WTC11 (cell line): ENCODE results near the gene TNFAIP8L1. TPM values are rescaled to one million over a fixed set of nuclear protein-coding genes. Genes with fewer than 3 reads are reported as not detected.

Source experiments
- ATAC-seq: fragments of 200-7000 bp; cut with Tn5 transposase; 2 replicates; pipeline ENCODE4 v1.10.0; 2021; ENCODE audit warnings: mild to moderate bottlenecking, moderate library complexity
- CTCF ChIA-PET: fragments of 300-600 bp; sonication (Branson Sonifier 250); formaldehyde crosslinking; loops from one replicate; lab custom pipeline; 2021; ENCODE audit warnings: antibody characterized with exemption; lab: Charles Lee
- POLR2A ChIA-PET: fragments of 350-600 bp; sonication (Branson Sonifier 250); formaldehyde crosslinking; loops from one replicate; lab custom pipeline; 2021; ENCODE audit warnings: antibody characterized with exemption; lab: Charles Lee
- DNase-seq: peaks from one replicate; pipeline ENCODE4 v3.0.0; 2021; ENCODE audit warnings: low spot score
- H3K27ac Mint-ChIP-seq: 2 replicates; pipeline ENCODE4 v1.8.0; 2021; ENCODE audit warnings: mixed read lengths
- H3K27me3 Mint-ChIP-seq: 2 replicates; pipeline ENCODE4 v1.8.0; 2021; ENCODE audit warnings: low read depth, mild to moderate bottlenecking, moderate library complexity, mixed read lengths
- H3K36me3 Mint-ChIP-seq: 2 replicates; pipeline ENCODE4 v1.8.0; 2021; ENCODE audit warnings: mixed read lengths
- H3K4me1 Mint-ChIP-seq: 2 replicates; pipeline ENCODE4 v1.8.0; 2022; ENCODE audit warnings: mixed read lengths
- H3K4me3 Mint-ChIP-seq: 2 replicates; pipeline ENCODE4 v1.8.0; 2021; ENCODE audit warnings: mild to moderate bottlenecking, moderate library complexity, mixed read lengths
- H3K9me3 Mint-ChIP-seq: 2 replicates; pipeline ENCODE4 v1.8.0; 2021; ENCODE audit warnings: mixed read lengths
- ATF1 ChIP-seq: sonication (generic); formaldehyde crosslinking; IDR thresholded peaks from 2 replicates; pipeline ENCODE4 v1.8.1; 2023; ENCODE audit warnings: mild to moderate bottlenecking, moderate library complexity, missing genetic modification reagents
- ESRRA ChIP-seq: sonication (generic); formaldehyde crosslinking; IDR thresholded peaks from 2 replicates; pipeline ENCODE4 v1.8.1; 2022; ENCODE audit warnings: mild to moderate bottlenecking, missing genetic modification reagents, borderline replicate concordance
- GRHL2 ChIP-seq: fragments of 250-450 bp; sonication (Bioruptor Pico); IDR thresholded peaks from 2 replicates; pipeline ENCODE4 v1.8.0; 2022; ENCODE audit warnings: mild to moderate bottlenecking, moderate library complexity; ENCODE audit not compliant: insufficient replicate concordance, severe bottlenecking
- HMGA2 ChIP-seq: fragments of 250-450 bp; sonication (Bioruptor Pico); IDR thresholded peaks from 2 replicates; pipeline ENCODE4 v1.4.0; 2021; ENCODE audit warnings: mild to moderate bottlenecking, moderate library complexity
- JUN ChIP-seq: sonication (generic); formaldehyde crosslinking; IDR thresholded peaks from 2 replicates; pipeline ENCODE4 v1.8.0; 2023; ENCODE audit warnings: mild to moderate bottlenecking, missing genetic modification reagents
- KAT7 ChIP-seq: sonication (generic); formaldehyde crosslinking; IDR thresholded peaks from 2 replicates; pipeline ENCODE4 v1.8.1; 2023; ENCODE audit warnings: missing genetic modification reagents, mild to moderate bottlenecking, borderline replicate concordance
- MXD4 ChIP-seq: fragments of 250-450 bp; sonication (Bioruptor Pico); IDR thresholded peaks from 2 replicates; pipeline ENCODE4 v1.8.0; 2021; ENCODE audit warnings: mild to moderate bottlenecking, moderate library complexity, borderline replicate concordance
- NFATC4 ChIP-seq: fragments of 250-450 bp; sonication (Bioruptor Pico); IDR thresholded peaks from 2 replicates; pipeline ENCODE4 v1.9.0; 2021; ENCODE audit warnings: mild to moderate bottlenecking
- NFYB ChIP-seq: sonication (generic); formaldehyde crosslinking; conservative IDR thresholded peaks from 2 replicates; pipeline ENCODE4 v1.8.0; 2022; ENCODE audit warnings: low read depth, missing genetic modification reagents
- NR1H2 ChIP-seq: sonication (generic); formaldehyde crosslinking; IDR thresholded peaks from 2 replicates; pipeline ENCODE4 v1.9.0; 2021; ENCODE audit warnings: mild to moderate bottlenecking, moderate library complexity, missing genetic modification reagents
- SOX15 ChIP-seq: fragments of 250-450 bp; sonication (Bioruptor Pico); IDR thresholded peaks from 2 replicates; pipeline ENCODE4 v1.9.0; 2021; ENCODE audit warnings: mild to moderate bottlenecking
- SP1 ChIP-seq: sonication (generic); formaldehyde crosslinking; conservative IDR thresholded peaks from 2 replicates; pipeline ENCODE4 v1.8.1; 2022; ENCODE audit warnings: missing genetic modification reagents
- TCF7 ChIP-seq: sonication (generic); formaldehyde crosslinking; IDR thresholded peaks from 2 replicates; pipeline ENCODE4 v1.8.0; 2022; ENCODE audit warnings: mild to moderate bottlenecking, low read depth, missing genetic modification reagents, moderate library complexity
- TEAD1 ChIP-seq: sonication (generic); formaldehyde crosslinking; IDR thresholded peaks from 2 replicates; pipeline ENCODE4 v1.8.0; 2022; ENCODE audit warnings: mild to moderate bottlenecking, missing genetic modification reagents
- TEAD4 ChIP-seq: sonication (generic); formaldehyde crosslinking; IDR thresholded peaks from 2 replicates; pipeline ENCODE4 v1.8.0; 2022; ENCODE audit warnings: mild to moderate bottlenecking, missing genetic modification reagents
- ZBTB21 ChIP-seq: sonication (generic); formaldehyde crosslinking; IDR thresholded peaks from 2 replicates; pipeline ENCODE4 v1.8.1; 2023; ENCODE audit warnings: mild to moderate bottlenecking, missing genetic modification reagents, borderline replicate concordance
- ZNF121 ChIP-seq: sonication (generic); formaldehyde crosslinking; IDR thresholded peaks from 2 replicates; pipeline ENCODE4 v1.8.0; 2023; ENCODE audit warnings: missing genetic modification reagents
- total RNA-seq: library from RNA; stranded (reverse); gene quantifications from 3 replicates; pipeline ENCODE4 v1.2.3, GENCODE V29; 2021
- TF ChIP-seq, protein P1 (sequence below): sonication (generic); formaldehyde crosslinking; IDR thresholded peaks from 2 replicates; pipeline ENCODE4 v1.8.1; 2023; ENCODE audit warnings: mild to moderate bottlenecking, missing genetic modification reagents, moderate library complexity
- TF ChIP-seq, protein P2 (sequence below): sonication (generic); formaldehyde crosslinking; IDR thresholded peaks from 2 replicates; pipeline ENCODE4 v1.8.1; 2023; ENCODE audit warnings: mild to moderate bottlenecking, missing genetic modification reagents
- TF ChIP-seq, protein P3 (sequence below): sonication (generic); formaldehyde crosslinking; IDR thresholded peaks from 2 replicates; pipeline ENCODE4 v1.8.1; 2023; ENCODE audit warnings: mild to moderate bottlenecking, moderate library complexity, missing genetic modification reagents
- TF ChIP-seq, protein P4 (sequence below): sonication (generic); formaldehyde crosslinking; IDR thresholded peaks from 2 replicates; pipeline ENCODE4 v1.8.0; 2022; ENCODE audit warnings: missing genetic modification reagents
- TF ChIP-seq, protein P5 (sequence below): sonication (generic); formaldehyde crosslinking; IDR thresholded peaks from 2 replicates; pipeline ENCODE4 v1.8.1; 2022; ENCODE audit warnings: missing genetic modification reagents, borderline replicate concordance
- TF ChIP-seq, protein P6 (sequence below): sonication (generic); formaldehyde crosslinking; IDR thresholded peaks from 2 replicates; pipeline ENCODE4 v1.8.1; 2023; ENCODE audit warnings: mild to moderate bottlenecking, missing genetic modification reagents, moderate library complexity
- TF ChIP-seq, protein P7 (sequence below): sonication (generic); formaldehyde crosslinking; IDR thresholded peaks from 2 replicates; pipeline ENCODE4 v1.8.0; 2022; ENCODE audit warnings: mild to moderate bottlenecking, missing genetic modification reagents

TNFAIP8L1 gene
- total RNA-seq, 1 experiment from 2014 or later: 8.7 TPM

DNA sequence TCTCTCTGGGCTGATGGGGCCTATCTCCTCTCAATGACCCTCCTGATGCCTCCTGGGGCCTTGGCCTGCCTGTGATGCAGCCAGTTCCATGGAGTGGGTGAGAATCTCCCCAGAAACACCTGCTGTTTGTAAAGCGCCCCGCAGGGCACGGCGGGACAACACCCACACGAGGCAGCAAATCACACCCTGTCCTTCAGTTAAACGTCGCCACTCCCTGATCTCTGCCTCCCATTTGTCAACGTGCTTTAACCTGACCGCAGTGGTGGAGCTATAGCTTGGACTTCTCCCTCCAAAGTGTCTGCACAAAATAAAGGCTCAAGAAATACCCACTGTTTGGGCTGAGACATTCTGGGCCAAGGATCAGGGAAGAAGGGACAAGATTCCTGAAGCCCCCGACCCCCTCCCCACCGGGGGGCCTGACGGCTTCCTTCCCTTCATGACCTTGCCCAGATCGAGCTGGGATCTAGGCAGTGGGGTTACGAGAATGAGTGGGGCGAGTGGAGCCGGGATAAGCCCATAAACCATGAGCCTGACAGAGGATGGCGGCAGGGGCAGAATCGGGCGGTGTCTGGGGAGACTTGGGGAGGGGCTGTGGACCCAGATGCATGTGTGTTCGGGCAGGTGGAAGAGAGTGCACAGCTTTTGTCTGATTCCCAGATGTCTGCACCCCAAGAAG is 22.8 kb downstream of the TNFAIP8L1 start (continued):
- TF ChIP-seq, protein P1, sequence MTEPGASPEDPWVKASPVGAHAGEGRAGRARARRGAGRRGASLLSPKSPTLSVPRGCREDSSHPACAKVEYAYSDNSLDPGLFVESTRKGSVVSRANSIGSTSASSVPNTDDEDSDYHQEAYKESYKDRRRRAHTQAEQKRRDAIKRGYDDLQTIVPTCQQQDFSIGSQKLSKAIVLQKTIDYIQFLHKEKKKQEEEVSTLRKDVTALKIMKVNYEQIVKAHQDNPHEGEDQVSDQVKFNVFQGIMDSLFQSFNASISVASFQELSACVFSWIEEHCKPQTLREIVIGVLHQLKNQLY (CRISPR knock-in tag): no peak
- TF ChIP-seq TCF7 (no peak), GRHL2 (CRISPR knock-in tag) (no peak), NR1H2 (CRISPR knock-in tag) (no peak), ATF1 (CRISPR knock-in tag) (no peak), HMGA2 (CRISPR knock-in tag) (no peak), JUN (CRISPR knock-in tag) (no peak), SOX15 (CRISPR knock-in tag) (no peak)
- TF ChIP-seq, protein P2, sequence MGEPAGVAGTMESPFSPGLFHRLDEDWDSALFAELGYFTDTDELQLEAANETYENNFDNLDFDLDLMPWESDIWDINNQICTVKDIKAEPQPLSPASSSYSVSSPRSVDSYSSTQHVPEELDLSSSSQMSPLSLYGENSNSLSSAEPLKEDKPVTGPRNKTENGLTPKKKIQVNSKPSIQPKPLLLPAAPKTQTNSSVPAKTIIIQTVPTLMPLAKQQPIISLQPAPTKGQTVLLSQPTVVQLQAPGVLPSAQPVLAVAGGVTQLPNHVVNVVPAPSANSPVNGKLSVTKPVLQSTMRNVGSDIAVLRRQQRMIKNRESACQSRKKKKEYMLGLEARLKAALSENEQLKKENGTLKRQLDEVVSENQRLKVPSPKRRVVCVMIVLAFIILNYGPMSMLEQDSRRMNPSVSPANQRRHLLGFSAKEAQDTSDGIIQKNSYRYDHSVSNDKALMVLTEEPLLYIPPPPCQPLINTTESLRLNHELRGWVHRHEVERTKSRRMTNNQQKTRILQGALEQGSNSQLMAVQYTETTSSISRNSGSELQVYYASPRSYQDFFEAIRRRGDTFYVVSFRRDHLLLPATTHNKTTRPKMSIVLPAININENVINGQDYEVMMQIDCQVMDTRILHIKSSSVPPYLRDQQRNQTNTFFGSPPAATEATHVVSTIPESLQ (CRISPR knock-in tag): no peak

DNA sequence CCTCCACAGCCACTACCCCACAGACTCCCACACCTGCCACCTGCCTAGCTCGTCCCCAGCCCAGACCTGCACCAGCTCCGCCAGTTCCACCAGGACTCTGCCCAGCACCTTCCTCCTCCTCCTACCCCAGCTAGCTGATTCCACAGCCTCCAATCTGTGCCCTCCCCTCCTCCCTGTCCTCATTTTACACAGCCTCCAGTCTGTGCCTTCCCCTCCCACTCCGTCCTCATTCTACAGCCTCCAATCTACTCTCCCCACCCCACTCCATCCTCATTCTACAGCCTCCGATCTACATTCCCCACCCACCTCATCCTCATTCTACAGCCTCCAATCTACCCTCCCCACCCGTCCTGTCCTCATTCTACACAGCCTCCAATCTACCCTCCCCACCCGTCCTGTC is 23.5 kb downstream of the TNFAIP8L1 start:
- DNase-seq (no peak), ATAC-seq (no peak)
- ChIA-PET CTCF (interaction anchor here (1.0 to 1.2 kb wide), 2 partner anchors 15 to 139 kb away, joined by 4 read pairs; no protein-coding TSS in a partner anchor), POLR2A (interaction anchor here (0.7 kb wide), 1 partner anchor 10 kb away, joined by 3 read pairs; no protein-coding TSS in a partner anchor)
- no peaks in the 10 kb centered on the region for H3K4me1 Mint-ChIP-seq
- H3K27ac Mint-ChIP-seq: no peak overlapping the region
- no peaks in the 10 kb centered on the region for H3K27me3 Mint-ChIP-seq
- no peak overlapping the region for H3K4me3 Mint-ChIP-seq
- no peaks in the 10 kb centered on the region; the same call in 1 of the 2 replicates for H3K9me3 Mint-ChIP-seq
- H3K36me3 Mint-ChIP-seq: peaks cover 26% of the 10 kb centered on the region
- TF ChIP-seq, protein P3, sequence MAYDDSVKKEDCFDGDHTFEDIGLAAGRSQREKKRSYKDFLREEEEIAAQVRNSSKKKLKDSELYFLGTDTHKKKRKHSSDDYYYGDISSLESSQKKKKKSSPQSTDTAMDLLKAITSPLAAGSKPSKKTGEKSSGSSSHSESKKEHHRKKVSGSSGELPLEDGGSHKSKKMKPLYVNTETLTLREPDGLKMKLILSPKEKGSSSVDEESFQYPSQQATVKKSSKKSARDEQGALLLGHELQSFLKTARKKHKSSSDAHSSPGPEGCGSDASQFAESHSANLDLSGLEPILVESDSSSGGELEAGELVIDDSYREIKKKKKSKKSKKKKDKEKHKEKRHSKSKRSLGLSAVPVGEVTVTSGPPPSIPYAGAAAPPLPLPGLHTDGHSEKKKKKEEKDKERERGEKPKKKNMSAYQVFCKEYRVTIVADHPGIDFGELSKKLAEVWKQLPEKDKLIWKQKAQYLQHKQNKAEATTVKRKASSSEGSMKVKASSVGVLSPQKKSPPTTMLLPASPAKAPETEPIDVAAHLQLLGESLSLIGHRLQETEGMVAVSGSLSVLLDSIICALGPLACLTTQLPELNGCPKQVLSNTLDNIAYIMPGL (CRISPR knock-in tag): no peak
- TF ChIP-seq NFYB (CRISPR knock-in tag) (no peak), ZNF121 (CRISPR knock-in tag) (no peak), SOX15 (CRISPR knock-in tag) (no peak), ESRRA (CRISPR knock-in tag) (no peak), NFATC4 (no peak), SP1 (CRISPR knock-in tag) (no peak), KAT7 (CRISPR knock-in tag) (no peak), NR1H2 (CRISPR knock-in tag) (no peak), TEAD1 (CRISPR knock-in tag) (no peak), MXD4 (no peak), ZBTB21 (no peak), TEAD4 (CRISPR knock-in tag) (no peak), JUN (CRISPR knock-in tag) (no peak)
- TF ChIP-seq, protein P4, sequence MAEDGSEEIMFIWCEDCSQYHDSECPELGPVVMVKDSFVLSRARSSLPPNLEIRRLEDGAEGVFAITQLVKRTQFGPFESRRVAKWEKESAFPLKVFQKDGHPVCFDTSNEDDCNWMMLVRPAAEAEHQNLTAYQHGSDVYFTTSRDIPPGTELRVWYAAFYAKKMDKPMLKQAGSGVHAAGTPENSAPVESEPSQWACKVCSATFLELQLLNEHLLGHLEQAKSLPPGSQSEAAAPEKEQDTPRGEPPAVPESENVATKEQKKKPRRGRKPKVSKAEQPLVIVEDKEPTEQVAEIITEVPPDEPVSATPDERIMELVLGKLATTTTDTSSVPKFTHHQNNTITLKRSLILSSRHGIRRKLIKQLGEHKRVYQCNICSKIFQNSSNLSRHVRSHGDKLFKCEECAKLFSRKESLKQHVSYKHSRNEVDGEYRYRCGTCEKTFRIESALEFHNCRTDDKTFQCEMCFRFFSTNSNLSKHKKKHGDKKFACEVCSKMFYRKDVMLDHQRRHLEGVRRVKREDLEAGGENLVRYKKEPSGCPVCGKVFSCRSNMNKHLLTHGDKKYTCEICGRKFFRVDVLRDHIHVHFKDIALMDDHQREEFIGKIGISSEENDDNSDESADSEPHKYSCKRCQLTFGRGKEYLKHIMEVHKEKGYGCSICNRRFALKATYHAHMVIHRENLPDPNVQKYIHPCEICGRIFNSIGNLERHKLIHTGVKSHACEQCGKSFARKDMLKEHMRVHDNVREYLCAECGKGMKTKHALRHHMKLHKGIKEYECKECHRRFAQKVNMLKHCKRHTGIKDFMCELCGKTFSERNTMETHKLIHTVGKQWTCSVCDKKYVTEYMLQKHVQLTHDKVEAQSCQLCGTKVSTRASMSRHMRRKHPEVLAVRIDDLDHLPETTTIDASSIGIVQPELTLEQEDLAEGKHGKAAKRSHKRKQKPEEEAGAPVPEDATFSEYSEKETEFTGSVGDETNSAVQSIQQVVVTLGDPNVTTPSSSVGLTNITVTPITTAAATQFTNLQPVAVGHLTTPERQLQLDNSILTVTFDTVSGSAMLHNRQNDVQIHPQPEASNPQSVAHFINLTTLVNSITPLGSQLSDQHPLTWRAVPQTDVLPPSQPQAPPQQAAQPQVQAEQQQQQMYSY: no peak
- TF ChIP-seq, protein P5, sequence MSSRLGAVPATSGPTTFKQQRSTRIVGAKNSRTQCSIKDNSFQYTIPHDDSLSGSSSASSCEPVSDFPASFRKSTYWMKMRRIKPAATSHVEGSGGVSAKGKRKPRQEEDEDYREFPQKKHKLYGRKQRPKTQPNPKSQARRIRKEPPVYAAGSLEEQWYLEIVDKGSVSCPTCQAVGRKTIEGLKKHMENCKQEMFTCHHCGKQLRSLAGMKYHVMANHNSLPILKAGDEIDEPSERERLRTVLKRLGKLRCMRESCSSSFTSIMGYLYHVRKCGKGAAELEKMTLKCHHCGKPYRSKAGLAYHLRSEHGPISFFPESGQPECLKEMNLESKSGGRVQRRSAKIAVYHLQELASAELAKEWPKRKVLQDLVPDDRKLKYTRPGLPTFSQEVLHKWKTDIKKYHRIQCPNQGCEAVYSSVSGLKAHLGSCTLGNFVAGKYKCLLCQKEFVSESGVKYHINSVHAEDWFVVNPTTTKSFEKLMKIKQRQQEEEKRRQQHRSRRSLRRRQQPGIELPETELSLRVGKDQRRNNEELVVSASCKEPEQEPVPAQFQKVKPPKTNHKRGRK (CRISPR knock-in tag): no peak
- TF ChIP-seq, protein P1 (CRISPR knock-in tag): no peak
- TF ChIP-seq, protein P6, sequence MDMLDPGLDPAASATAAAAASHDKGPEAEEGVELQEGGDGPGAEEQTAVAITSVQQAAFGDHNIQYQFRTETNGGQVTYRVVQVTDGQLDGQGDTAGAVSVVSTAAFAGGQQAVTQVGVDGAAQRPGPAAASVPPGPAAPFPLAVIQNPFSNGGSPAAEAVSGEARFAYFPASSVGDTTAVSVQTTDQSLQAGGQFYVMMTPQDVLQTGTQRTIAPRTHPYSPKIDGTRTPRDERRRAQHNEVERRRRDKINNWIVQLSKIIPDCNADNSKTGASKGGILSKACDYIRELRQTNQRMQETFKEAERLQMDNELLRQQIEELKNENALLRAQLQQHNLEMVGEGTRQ (CRISPR knock-in tag): no peak
- TF ChIP-seq, protein P7, sequence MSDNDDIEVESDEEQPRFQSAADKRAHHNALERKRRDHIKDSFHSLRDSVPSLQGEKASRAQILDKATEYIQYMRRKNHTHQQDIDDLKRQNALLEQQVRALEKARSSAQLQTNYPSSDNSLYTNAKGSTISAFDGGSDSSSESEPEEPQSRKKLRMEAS (CRISPR knock-in tag): no peak
